ENCODE results near the gene DERL2.
A peak's percentile ranks its signal among the peaks of the same experiment; 100 is the strongest.

The DERL2 gene

GRCh38 chr17:5500247-5500588 is 14.2 kb upstream of the DERL2 start:
- Histone ChIP-seq H3K4me3 (ENCODE audit: low read length) (peak overlapping the region; percentile 78), H3K9ac (ENCODE audit: low read depth, low read length) (peak overlapping the region; percentile 61), H3K4me2 (ENCODE audit: low read length) (peak overlapping the region; percentile 88), H3K27me3 (ENCODE audit: control insufficient read depth, insufficient read depth, low read length) (no peaks in the 10 kb centered on the region), H3K9me3 (replicated peaks; ENCODE audit: low read length) (no peaks in the 10 kb centered on the region), H3K4me1 (ENCODE audit: control insufficient read depth, insufficient read depth, low read length) (peaks cover 12% of the 10 kb centered on the region), H3K36me3 (ENCODE audit: insufficient read depth, low read length) (no peaks in the 10 kb centered on the region)

GRCh38 chr17:5499476-5500231 is 13.7 kb upstream of the DERL2 start:
- Histone ChIP-seq H3K9me3 (replicated peaks; ENCODE audit: low read length) (no peaks in the 10 kb centered on the region), H3K9ac (ENCODE audit: low read depth, low read length) (peak overlapping the region; percentile 61), H3K4me2 (ENCODE audit: low read length) (peak overlapping the region; percentile 88), H3K36me3 (ENCODE audit: insufficient read depth, low read length) (no peaks in the 10 kb centered on the region), H3K4me1 (ENCODE audit: control insufficient read depth, insufficient read depth, low read length) (peaks cover 12% of the 10 kb centered on the region), H3K4me3 (ENCODE audit: low read length) (peak overlapping the region; percentile 78), H3K27me3 (ENCODE audit: control insufficient read depth, insufficient read depth, low read length) (no peaks in the 10 kb centered on the region)

- no peak overlapping the region for H3K9ac ChIP-seq (ENCODE audit: low read depth, low read length)
- no peaks in the 10 kb centered on the region for H3K4me1 ChIP-seq (ENCODE audit: control insufficient read depth, insufficient read depth, low read length)
Observed at GRCh38 chr17:5492970-5493369, 7.0 kb upstream of the DERL2 start.

GRCh38 chr17:5488752-5489151 is 2.8 kb upstream of the DERL2 start:
- Histone ChIP-seq H3K9ac (ENCODE audit: low read depth, low read length) (no peak overlapping the region), H3K27me3 (ENCODE audit: control insufficient read depth, insufficient read depth, low read length) (no peaks in the 10 kb centered on the region), H3K36me3 (ENCODE audit: insufficient read depth, low read length) (peaks cover 20% of the 10 kb centered on the region), H3K4me1 (ENCODE audit: control insufficient read depth, insufficient read depth, low read length) (peaks cover 6% of the 10 kb centered on the region), H3K4me3 (ENCODE audit: low read length) (no peak overlapping the region), H3K9me3 (replicated peaks; ENCODE audit: low read length) (no peaks in the 10 kb centered on the region), H3K4me2 (ENCODE audit: low read length) (no peak overlapping the region)

More at GRCh38 chr17:5492970-5493369, 7.0 kb upstream of the DERL2 start:
- Histone ChIP-seq H3K4me2 (ENCODE audit: low read length) (no peak overlapping the region), H3K9me3 (replicated peaks; ENCODE audit: low read length) (no peaks in the 10 kb centered on the region), H3K36me3 (ENCODE audit: insufficient read depth, low read length) (peaks cover 14% of the 10 kb centered on the region), H3K4me3 (ENCODE audit: low read length) (no peak overlapping the region), H3K27me3 (ENCODE audit: control insufficient read depth, insufficient read depth, low read length) (no peaks in the 10 kb centered on the region)

GRCh38 chr17:5486206-5487124 is 487 bp upstream of the DERL2 start, which contains the start of gene MIS12:
Gene MIS12, plus strand, starts transcription at chr17:5486566. Its CDS starts 2,297 bp downstream, at chr17:5488863.
- Histone ChIP-seq H3K9me3 (replicated peaks; ENCODE audit: low read length) (no peaks in the 10 kb centered on the region), H3K36me3 (ENCODE audit: insufficient read depth, low read length) (peaks cover 33% of the 10 kb centered on the region)

GRCh38 chr17:5481451-5481850 is 4.5 kb downstream of the DERL2 start:
- Histone ChIP-seq H3K36me3 (ENCODE audit: insufficient read depth, low read length) (peaks cover 63% of the 10 kb centered on the region), H3K9ac (ENCODE audit: low read depth, low read length) (no peak overlapping the region), H3K27me3 (ENCODE audit: control insufficient read depth, insufficient read depth, low read length) (no peaks in the 10 kb centered on the region), H3K4me1 (ENCODE audit: control insufficient read depth, insufficient read depth, low read length) (peaks cover 6% of the 10 kb centered on the region), H3K4me3 (ENCODE audit: low read length) (no peak overlapping the region), H3K4me2 (ENCODE audit: low read length) (no peak overlapping the region), H3K9me3 (replicated peaks; ENCODE audit: low read length) (no peaks in the 10 kb centered on the region)

More at GRCh38 chr17:5486206-5487124, 487 bp upstream of the DERL2 start, which contains the start of gene MIS12:
- Histone ChIP-seq H3K4me1 (ENCODE audit: control insufficient read depth, insufficient read depth, low read length) (peaks cover 6% of the 10 kb centered on the region), H3K4me2 (ENCODE audit: low read length) (peak within 1 kb of the TSS; percentile 97), H3K9ac (ENCODE audit: low read depth, low read length) (peak within 1 kb of the TSS; percentile 97), H3K4me3 (ENCODE audit: low read length) (peak within 1 kb of the TSS; percentile 91), H3K27me3 (ENCODE audit: control insufficient read depth, insufficient read depth, low read length) (no peaks in the 10 kb centered on the region)

- Histone ChIP-seq H3K4me3 (ENCODE audit: low read length) (no peak overlapping the region), H3K4me1 (ENCODE audit: control insufficient read depth, insufficient read depth, low read length) (peaks cover 6% of the 10 kb centered on the region), H3K27me3 (ENCODE audit: control insufficient read depth, insufficient read depth, low read length) (no peaks in the 10 kb centered on the region), H3K4me2 (ENCODE audit: low read length) (no peak overlapping the region), H3K9ac (ENCODE audit: low read depth, low read length) (no peak overlapping the region), H3K36me3 (ENCODE audit: insufficient read depth, low read length) (peaks cover 63% of the 10 kb centered on the region), H3K9me3 (replicated peaks; ENCODE audit: low read length) (no peaks in the 10 kb centered on the region)
Observed at GRCh38 chr17:5480962-5481361, 5.0 kb downstream of the DERL2 start.

- Histone ChIP-seq H3K36me3 (ENCODE audit: insufficient read depth, low read length) (peaks cover 75% of the 10 kb centered on the region), H3K9ac (ENCODE audit: low read depth, low read length) (no peak overlapping the region), H3K4me3 (ENCODE audit: low read length) (no peak overlapping the region), H3K27me3 (ENCODE audit: control insufficient read depth, insufficient read depth, low read length) (no peaks in the 10 kb centered on the region), H3K9me3 (replicated peaks; ENCODE audit: low read length) (no peaks in the 10 kb centered on the region), H3K4me2 (ENCODE audit: low read length) (no peak overlapping the region), H3K4me1 (ENCODE audit: control insufficient read depth, insufficient read depth, low read length) (no peaks in the 10 kb centered on the region)
Observed at GRCh38 chr17:5478992-5479391, 7.0 kb downstream of the DERL2 start.

GRCh38 chr17:5473906-5474305 is 12.1 kb downstream of the DERL2 start:
- Histone ChIP-seq H3K9ac (ENCODE audit: low read depth, low read length) (no peak overlapping the region), H3K4me1 (ENCODE audit: control insufficient read depth, insufficient read depth, low read length) (no peaks in the 10 kb centered on the region), H3K27me3 (ENCODE audit: control insufficient read depth, insufficient read depth, low read length) (no peaks in the 10 kb centered on the region), H3K36me3 (ENCODE audit: insufficient read depth, low read length) (peaks cover 56% of the 10 kb centered on the region), H3K9me3 (replicated peaks; ENCODE audit: low read length) (no peaks in the 10 kb centered on the region), H3K4me2 (ENCODE audit: low read length) (no peak overlapping the region), H3K4me3 (ENCODE audit: low read length) (no peak overlapping the region)

- no peaks in the 10 kb centered on the region for H3K9me3 ChIP-seq (replicated peaks; ENCODE audit: low read length)
- H3K36me3 ChIP-seq (ENCODE audit: insufficient read depth, low read length): peaks cover 42% of the 10 kb centered on the region
- H3K9ac ChIP-seq (ENCODE audit: low read depth, low read length): no peak overlapping the region
- H3K4me1 ChIP-seq (ENCODE audit: control insufficient read depth, insufficient read depth, low read length): no peaks in the 10 kb centered on the region
- H3K4me3 ChIP-seq (ENCODE audit: low read length): no peak overlapping the region
- no peaks in the 10 kb centered on the region for H3K27me3 ChIP-seq (ENCODE audit: control insufficient read depth, insufficient read depth, low read length)
- no peak overlapping the region for H3K4me2 ChIP-seq (ENCODE audit: low read length)
Observed at GRCh38 chr17:5472511-5472910, 13.5 kb downstream of the DERL2 start.

GRCh38 chr17:5468075-5468473 is 17.9 kb downstream of the DERL2 start:
- Histone ChIP-seq H3K9ac (ENCODE audit: low read depth, low read length) (peak overlapping the region; percentile 89), H3K9me3 (replicated peaks; ENCODE audit: low read length) (no peaks in the 10 kb centered on the region), H3K4me3 (ENCODE audit: low read length) (peak overlapping the region; percentile 99), H3K36me3 (ENCODE audit: insufficient read depth, low read length) (peaks cover 16% of the 10 kb centered on the region), H3K4me1 (ENCODE audit: control insufficient read depth, insufficient read depth, low read length) (peaks cover 14% of the 10 kb centered on the region), H3K27me3 (ENCODE audit: control insufficient read depth, insufficient read depth, low read length) (no peaks in the 10 kb centered on the region), H3K4me2 (ENCODE audit: low read length) (peak overlapping the region; percentile 95)

Measured in skeletal muscle satellite cell (primary cell).